Right cardiac atrium (tissue), 5 donors: ENCODE measurements around the gene PRTFDC1. TPM values are rescaled to one million over a fixed set of nuclear protein-coding genes. Genes with fewer than 3 reads are reported as not detected.

Experiments
- ATAC-seq, 2 donors: fragments of 200-7000 bp; cut with Tn5 transposase; one replicate each; pipeline versions ENCODE4 v1.8.0 to v1.9.1; 2020; ENCODE audit warnings: moderate library complexity in 2 of 2, mild to moderate bottlenecking in 1 of 2
- DNase-seq, 3 donors: peaks; one replicate each; pipeline ENCODE4 v3.0.0-alpha.2; 2020
- H3K27ac ChIP-seq: one replicate; pipeline ENCODE4 v1.5.1; 2013; ENCODE audit warnings: mild to moderate bottlenecking, low read length, control low read depth, moderate library complexity
- H3K27me3 ChIP-seq: one replicate; pipeline ENCODE4 v1.6.1; 2013; ENCODE audit not compliant: control insufficient read depth, insufficient read depth
- H3K4me1 ChIP-seq: one replicate; pipeline ENCODE4 v1.6.1; 2013; ENCODE audit warnings: low read length; ENCODE audit not compliant: control insufficient read depth, insufficient read depth
- H3K4me3 ChIP-seq: one replicate; pipeline ENCODE4 v1.5.1; 2013; ENCODE audit warnings: low read length, control low read depth
- H3K9me3 ChIP-seq: one replicate; pipeline ENCODE4 v1.6.1; 2013; ENCODE audit warnings: low read length; ENCODE audit not compliant: control insufficient read depth
- WGBS: extraction: QIAGEN DNeasy Blood & Tissue Kit; methylation state at CpG from one replicate; pipeline ENCODE4 v1.1.7; 2013; 5-methylcytosine and 5-hydroxymethylcytosine counted together
- intact Hi-C, 4 donors: fragments of 100-400 bp; cut with DNase I; formaldehyde crosslinking; loops; one replicate each; pipeline versions ENCODE4 v1.11.0 to v1.14.0; 2022 to 2023
- polyA plus RNA-seq: library from polyadenylated mRNA; stranded (reverse); fragments of 200-250 nt; gene quantifications from one replicate; pipeline ENCODE4 v1.2.3, GENCODE V29; 2013
- total RNA-seq, 4 donors: library from RNA; stranded (reverse); fragmentation: NEBNext Ultra II Directional; extraction: Animal tissue kit (Norgen Biotek cat#: 25700); gene quantifications; one replicate each; pipeline ENCODE4 v1.2.1, GENCODE V29; 2021
- donor health status: healthy with polysubstance abuse.
- donor health status: DM: no; HTN: yes; CAD: no.
- donor health status: DM: no; HTN: no; CAD: no.
- donor health status: DM: no; HTN: yes; CAD: no; lungs with severe emphysema.
- donor health status: DM: yes; HTN: yes; CAD: no.

Gene PRTFDC1
- total and polyA plus RNA-seq, 5 donors = 7.6 to 11.2 (median 10.4) TPM

GRCh38 chr10:24951201-24952142 is 934 bp downstream of the PRTFDC1 start:
- peak; percentile 47 to 58 for ATAC-seq
- DNase-seq = peak in 2 of 3 donors; percentile 51 to 74
- Histone ChIP-seq H3K9me3 (no peaks in the 10 kb centered on the region), H3K27me3 (no peaks in the 10 kb centered on the region), H3K4me1 (peaks cover 7% of the 10 kb centered on the region), H3K27ac (peak overlapping the region; percentile 61), H3K4me3 (peak overlapping the region; percentile 82)
- intact Hi-C loops = loop anchor here in 3 of 4 donors (10.0 kb wide), 1 partner anchor 227 kb away; the partner anchor contains the start of gene ARHGAP21 (in 3 of the 3)
- WGBS = 38% methylated on average over 10 of the region's 10 CpGs

DNA sequence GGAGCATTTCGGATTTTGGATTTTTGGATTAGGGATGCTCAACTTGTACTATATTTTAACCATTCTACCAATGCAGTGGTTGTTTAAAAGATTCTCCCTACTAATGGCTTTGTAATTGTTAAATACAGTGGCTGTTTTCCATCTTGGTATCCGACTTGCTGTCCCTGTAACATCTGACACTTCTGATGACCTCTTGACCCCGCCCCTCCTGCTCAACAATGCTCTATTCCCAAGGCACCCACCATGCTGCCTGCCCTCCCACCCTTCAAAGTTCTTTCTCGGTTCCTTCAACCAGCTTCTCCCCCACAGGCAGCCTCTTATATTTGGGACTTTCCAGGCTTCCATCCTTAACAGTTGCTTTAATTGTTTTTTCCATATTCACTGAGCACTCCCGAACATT is 2.0 kb downstream of the PRTFDC1 start:
- peaks cover 7% of the 10 kb centered on the region for H3K4me1 ChIP-seq
- intact Hi-C loops = loop anchor here in 3 of 4 donors (10.0 kb wide), 1 partner anchor 226 kb away; the partner anchor contains the start of gene ARHGAP21 (in 3 of the 3)
- H3K9me3 ChIP-seq = no peaks in the 10 kb centered on the region
- no peaks in the 10 kb centered on the region for H3K27me3 ChIP-seq
- 58% methylated on average over 5 of the region's 5 CpGs for WGBS
- H3K27ac ChIP-seq = no peak overlapping the region
- H3K4me3 ChIP-seq = no peak overlapping the region
- ATAC-seq (no peak), DNase-seq (no peak)

DNA sequence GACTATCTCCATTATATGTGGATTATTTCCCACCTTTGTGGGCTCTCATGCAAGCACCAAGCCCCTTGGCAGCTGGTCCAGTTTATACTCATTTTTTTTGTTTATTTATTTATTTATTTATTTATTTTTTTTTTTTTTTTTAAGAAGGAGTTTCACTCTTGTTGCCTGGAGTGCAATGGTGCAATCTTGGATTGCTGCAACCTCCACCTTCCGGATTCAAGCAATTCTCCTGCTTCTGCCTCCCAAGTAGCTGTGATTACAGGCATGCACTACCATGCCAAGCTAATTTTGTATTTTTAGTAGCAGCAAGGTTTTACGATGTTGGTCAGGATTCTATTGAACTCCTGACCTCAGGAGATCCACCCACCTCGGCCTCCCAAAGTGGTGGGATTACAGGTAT is 2.8 kb downstream of the PRTFDC1 start:
- no peak overlapping the region for H3K27ac ChIP-seq
- DNase-seq (no peak), ATAC-seq (no peak)
- peaks cover 7% of the 10 kb centered on the region for H3K4me1 ChIP-seq
- no peak overlapping the region for H3K4me3 ChIP-seq
- no peaks in the 10 kb centered on the region for H3K9me3 ChIP-seq
- intact Hi-C loops = loop anchor here in 3 of 4 donors (10.0 kb wide), 1 partner anchor 225 kb away; the partner anchor contains the start of gene ARHGAP21 (in 3 of the 3)
- no peaks in the 10 kb centered on the region for H3K27me3 ChIP-seq
- WGBS = 85% methylated on average over 3 of the region's 3 CpGs

- 54% methylated on average over 4 of the region's 4 CpGs for WGBS
- DNase-seq (no peak), ATAC-seq (peak; percentile 50 to 69)
- intact Hi-C loops = no loop called here
- H3K27me3 ChIP-seq = no peaks in the 10 kb centered on the region
- H3K27ac ChIP-seq = peak overlapping the region; percentile 48
- no peak overlapping the region for H3K4me3 ChIP-seq
- peaks cover 4% of the 10 kb centered on the region for H3K4me1 ChIP-seq
- H3K9me3 ChIP-seq = no peaks in the 10 kb centered on the region
Observed at GRCh38 chr10:24947304-24948097, 4.9 kb downstream of the PRTFDC1 start.

GRCh38 chr10:24944512-24945255 is 7.7 kb downstream of the PRTFDC1 start:
- Histone ChIP-seq H3K4me3 (no peak overlapping the region), H3K27me3 (no peaks in the 10 kb centered on the region), H3K9me3 (no peaks in the 10 kb centered on the region), H3K4me1 (no peaks in the 10 kb centered on the region), H3K27ac (no peak overlapping the region)
- DNase-seq = no peak
- ATAC-seq = peak in 1 of 2 donors; percentile 38
- intact Hi-C loops = no loop called here
- 88% methylated on average over 11 of the region's 11 CpGs for WGBS

DNA sequence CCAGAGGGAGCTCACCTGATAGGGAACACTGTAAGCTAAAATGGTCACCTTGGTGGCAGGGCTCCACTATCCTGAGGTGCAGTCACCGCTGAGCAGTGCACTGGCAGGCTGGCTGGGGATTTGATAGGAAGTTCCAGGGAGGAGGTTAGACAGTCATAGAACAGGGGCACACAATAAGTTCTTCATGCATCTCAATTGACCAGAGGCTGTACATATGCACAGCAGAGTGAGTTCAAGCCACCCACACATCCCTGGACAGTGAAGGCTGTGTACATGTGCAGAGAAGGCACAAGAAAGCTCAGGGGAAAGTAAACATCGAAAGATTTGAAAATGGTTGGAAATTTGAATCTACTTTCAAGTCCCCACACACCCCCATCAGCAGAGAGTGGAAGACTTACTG is 13.9 kb downstream of the PRTFDC1 start:
- no peak for DNase-seq
- no peak overlapping the region for H3K4me3 ChIP-seq
- ATAC-seq = no peak
- H3K27me3 ChIP-seq = no peaks in the 10 kb centered on the region
- no peaks in the 10 kb centered on the region for H3K9me3 ChIP-seq
- H3K27ac ChIP-seq = no peak overlapping the region
- intact Hi-C loops = no loop called here
- 78% methylated on average over 2 of the region's 2 CpGs for WGBS
- no peaks in the 10 kb centered on the region for H3K4me1 ChIP-seq

DNA sequence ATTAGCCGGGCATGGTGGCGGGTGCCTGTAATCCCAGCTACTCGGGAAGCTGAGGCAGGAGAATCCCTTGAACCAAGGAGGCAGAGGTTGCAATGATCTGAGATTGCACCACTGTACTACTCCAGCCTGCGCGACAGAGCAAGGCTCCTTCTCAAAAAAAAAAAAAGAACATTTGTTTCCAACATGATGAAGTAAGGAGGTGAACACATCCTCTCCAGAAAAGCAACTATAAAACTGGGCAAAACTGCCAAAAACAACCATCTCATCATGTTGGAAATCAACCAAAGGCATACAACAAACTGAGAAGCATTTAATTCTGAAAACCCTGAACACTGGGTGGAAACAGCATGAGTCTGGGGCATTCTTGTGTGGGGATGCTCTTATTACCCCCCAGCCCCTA is 14.3 kb downstream of the PRTFDC1 start:
- no peaks in the 10 kb centered on the region for H3K27me3 ChIP-seq
- intact Hi-C loops = no loop called here
- no peaks in the 10 kb centered on the region for H3K9me3 ChIP-seq
- no peak for DNase-seq
- 84% methylated on average over 5 of the region's 5 CpGs for WGBS
- no peak overlapping the region for H3K27ac ChIP-seq
- no peak overlapping the region for H3K4me3 ChIP-seq
- H3K4me1 ChIP-seq = no peaks in the 10 kb centered on the region
- ATAC-seq = no peak

GRCh38 chr10:24935504-24936292 is 16.7 kb downstream of the PRTFDC1 start:
- H3K4me3 ChIP-seq = no peak overlapping the region
- WGBS = 85% methylated on average over 8 of the region's 8 CpGs
- DNase-seq (no peak), ATAC-seq (no peak)
- intact Hi-C loops = no loop called here
- no peak overlapping the region for H3K27ac ChIP-seq
- no peaks in the 10 kb centered on the region for H3K27me3 ChIP-seq
- no peaks in the 10 kb centered on the region for H3K9me3 ChIP-seq
- H3K4me1 ChIP-seq = no peaks in the 10 kb centered on the region

DNA sequence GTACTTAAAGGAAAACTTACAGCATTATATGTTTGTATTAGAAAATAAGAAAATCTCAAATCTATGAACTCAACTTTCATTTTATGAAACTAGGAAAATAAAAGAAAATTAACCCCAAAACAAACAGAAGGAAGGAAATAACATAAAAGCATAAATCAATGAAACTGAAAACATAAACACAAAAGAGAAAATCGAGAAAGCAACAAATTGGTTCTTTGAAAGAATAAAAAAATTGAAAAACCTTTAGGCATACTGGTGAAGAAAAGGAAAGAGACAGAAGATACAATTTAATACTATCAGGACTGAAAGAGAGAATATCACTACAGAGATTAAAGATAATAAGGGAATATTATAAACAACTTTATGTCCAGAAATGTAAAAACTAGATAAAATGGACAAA is 21.2 kb downstream of the PRTFDC1 start:
- no peak for ATAC-seq
- WGBS = 96% methylated on average over 1 of the region's 1 CpG
- no peak overlapping the region for H3K27ac ChIP-seq
- no peaks in the 10 kb centered on the region for H3K27me3 ChIP-seq
- intact Hi-C loops = no loop called here
- no peaks in the 10 kb centered on the region for H3K9me3 ChIP-seq
- H3K4me1 ChIP-seq = peaks cover 4% of the 10 kb centered on the region
- no peak for DNase-seq
- no peak overlapping the region for H3K4me3 ChIP-seq

DNA sequence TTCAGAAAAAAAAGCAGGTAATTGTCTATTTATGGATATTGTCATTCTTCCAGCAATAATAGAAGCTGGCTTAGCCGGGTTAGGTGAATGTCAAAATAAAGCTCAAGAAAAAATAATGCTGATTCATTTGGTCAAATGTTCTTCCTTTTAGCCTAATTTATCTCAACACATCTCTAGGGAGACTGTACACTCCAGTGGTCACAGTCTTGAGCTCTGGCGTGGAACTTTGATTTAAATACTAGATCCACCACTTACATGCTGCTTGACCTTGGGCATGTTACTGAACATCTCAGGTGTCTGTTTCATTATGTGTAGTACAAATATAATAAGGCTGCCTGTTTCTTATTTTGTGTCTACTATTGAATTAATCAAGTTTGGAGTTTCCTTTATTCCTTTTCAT is 22.0 kb downstream of the PRTFDC1 start:
- Histone ChIP-seq H3K4me3 (no peak overlapping the region), H3K27ac (no peak overlapping the region), H3K27me3 (no peaks in the 10 kb centered on the region), H3K4me1 (peaks cover 4% of the 10 kb centered on the region), H3K9me3 (no peaks in the 10 kb centered on the region)
- WGBS = 70% methylated on average over 2 of the region's 2 CpGs
- DNase-seq (no peak), ATAC-seq (no peak)
- intact Hi-C loops = no loop called here
